NOMO-1 treated with dmso at 0.1 percent for 144 hours (cell line): ENCODE data around the gene MCOLN2.
"Not testable (repeated sequence)": the region's sequence is repeated elsewhere in the genome, so short reads cannot be mapped to it uniquely, and the experiment has no call there.

Source experiments
- DNase-seq: peaks from one replicate; lab custom pipeline; 2025; ENCODE audit not compliant: unreplicated experiment; lab: John Stamatoyannopoulos, UW

Gene MCOLN2

GRCh38 chr1:84944767-84945486 lies 52.0 kb downstream of the MCOLN2 start:
- peak; percentile 77 for DNase-seq

DNA sequence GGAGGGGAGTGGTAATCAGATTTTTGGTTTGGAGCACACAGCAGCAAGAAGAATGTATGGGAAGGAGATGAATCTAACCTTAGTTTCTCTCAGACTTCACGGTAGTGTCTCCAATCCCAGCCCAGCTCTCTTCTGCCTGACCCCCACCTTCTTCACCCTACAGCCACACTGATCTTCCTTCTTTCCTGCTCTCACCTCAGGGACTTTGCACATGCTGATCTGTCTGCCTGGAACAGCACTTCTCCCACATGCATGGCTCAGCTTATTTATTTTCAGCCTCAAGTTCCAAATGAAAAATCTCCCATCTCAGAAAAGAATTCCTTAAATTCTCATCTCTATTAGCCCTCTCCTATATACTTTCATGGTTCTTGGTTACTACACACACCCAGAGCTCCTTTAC lies 55.1 kb downstream of the MCOLN2 start:
- DNase-seq: no peak

- no peak for DNase-seq
Observed at GRCh38 chr1:84940481-84940880, 56.4 kb downstream of the MCOLN2 start.

DNA sequence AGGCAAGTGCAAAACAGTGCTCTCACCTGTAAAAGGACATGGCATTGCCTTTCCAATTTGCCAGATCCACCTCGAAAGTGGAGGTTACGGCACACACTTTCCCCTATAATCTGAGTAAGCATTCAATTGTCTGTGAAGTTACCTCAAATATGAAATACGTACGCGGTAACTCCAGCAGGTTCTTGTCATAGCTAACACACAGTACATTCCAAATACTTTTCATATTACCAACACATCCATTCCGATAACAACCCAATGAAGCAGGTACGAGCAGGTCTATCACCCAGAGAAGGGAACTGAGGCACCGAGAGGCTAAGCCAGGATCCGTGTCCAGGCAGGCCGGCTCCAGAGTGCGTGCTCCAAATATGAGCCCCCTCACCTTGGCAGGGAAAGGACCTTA lies 57.2 kb downstream of the MCOLN2 start:
- no peak for DNase-seq

DNA sequence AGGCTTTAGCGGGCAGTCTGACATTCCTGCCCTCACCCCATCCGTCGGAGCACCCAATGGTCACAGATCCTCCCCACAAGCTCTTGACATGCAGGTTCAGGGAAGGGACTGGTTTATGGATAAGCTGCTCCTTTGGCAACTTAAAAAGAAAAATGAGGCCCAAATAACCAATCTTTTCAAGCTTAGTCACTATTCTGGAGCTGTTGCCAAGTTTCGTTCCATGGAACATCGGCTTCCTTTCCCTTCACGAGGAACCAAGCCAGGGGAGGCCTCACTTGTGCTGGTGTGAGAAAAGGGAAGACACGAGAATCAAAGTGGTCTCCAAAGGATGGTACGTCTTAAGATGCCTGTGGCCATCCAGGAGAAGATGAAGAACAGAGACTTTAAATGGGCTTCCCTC lies 57.8 kb downstream of the MCOLN2 start:
- no peak for DNase-seq

DNA sequence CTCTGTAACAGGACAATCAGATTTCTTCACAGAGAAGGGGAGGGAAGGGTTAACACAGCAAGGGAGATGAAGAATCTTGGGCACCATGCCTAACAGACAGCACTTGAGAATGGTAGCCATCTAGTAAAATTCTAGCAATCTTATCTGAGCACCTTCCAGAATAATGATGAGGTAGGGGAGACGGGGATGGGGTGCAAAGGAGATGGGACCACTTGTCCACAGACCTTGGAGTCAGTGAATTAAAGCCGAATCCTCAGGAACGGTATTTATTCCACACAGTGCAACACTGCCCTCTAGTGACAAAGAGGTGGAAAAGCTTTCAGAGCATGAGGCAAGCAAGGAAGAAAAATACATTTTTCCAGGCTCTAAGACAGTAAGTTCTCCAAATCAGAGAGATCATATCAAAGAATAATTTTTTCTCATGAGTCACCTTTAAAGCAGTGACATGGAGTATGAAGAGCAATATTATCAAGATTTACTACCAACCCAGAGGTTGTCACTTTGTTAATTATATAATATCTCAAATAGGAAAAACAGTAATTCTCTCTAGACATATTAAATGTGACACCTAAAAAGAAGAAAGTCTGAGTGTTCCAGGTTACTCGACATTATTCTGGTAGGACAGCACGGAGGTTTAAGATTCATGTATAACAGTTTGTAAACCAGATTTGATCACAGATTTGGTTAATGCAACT lies 60.6 kb downstream of the MCOLN2 start:
- no peak for DNase-seq

GRCh38 chr1:84933011-84933611 lies 63.8 kb downstream of the MCOLN2 start:
- DNase-seq: no peak

DNA sequence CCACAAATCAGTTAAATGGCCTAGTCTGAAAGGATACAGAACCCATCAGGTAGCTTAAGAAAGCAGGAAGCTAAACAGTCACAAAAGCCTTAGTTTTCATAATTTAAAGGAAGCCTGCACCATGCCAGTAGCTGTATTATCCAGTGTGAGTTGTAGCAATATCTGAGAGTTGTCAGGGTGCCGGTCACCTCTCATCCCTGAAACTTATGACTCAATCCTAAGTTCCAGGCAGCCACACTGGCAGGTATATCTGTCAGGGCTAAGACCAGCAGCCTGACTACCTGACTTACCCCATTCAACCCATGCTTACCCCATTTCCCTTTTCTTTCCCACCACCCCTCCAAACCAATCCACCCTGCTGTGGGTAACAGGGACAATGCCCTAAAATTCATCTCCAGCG lies 66.1 kb downstream of the MCOLN2 start:
- DNase-seq: no peak

DNA sequence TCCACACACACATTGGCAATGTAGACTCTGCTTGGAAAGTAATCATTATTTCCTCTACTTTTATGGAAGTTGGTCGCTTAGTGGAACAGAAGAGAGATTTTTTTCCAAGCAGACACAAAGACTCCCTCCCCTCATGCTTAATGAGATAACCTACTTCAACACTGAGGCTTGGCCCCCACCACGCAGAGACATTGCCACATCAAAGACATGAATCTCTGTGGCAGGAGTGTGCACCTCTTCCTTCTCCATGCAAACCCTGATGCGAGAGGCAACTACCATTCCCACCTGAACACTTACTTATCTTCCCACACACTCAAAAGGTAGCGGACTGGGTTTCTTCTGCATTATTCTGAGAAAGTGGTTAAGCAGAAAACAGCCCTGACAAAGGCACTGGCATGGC lies 66.6 kb downstream of the MCOLN2 start:
- no peak for DNase-seq

GRCh38 chr1:84929581-84929980 lies 67.3 kb downstream of the MCOLN2 start:
- no peak for DNase-seq

DNA sequence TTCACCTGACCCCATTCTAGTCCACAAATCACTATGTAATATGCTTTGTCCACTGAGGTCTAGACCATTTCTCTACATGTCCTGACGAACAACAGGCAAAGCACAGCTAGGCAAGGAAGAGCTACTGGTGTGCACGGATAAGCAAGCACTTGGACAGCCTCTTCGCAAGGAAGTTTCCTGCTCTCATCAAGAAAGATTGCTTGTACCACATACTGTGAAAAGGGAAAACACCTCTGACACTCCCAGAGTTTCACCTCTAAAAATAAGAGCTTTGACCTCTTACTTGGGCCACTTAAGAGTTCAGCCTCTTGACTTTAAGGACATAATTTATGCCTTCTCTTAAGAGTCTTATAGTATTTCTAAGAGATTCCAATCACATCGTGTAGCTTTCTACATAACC lies 67.9 kb downstream of the MCOLN2 start:
- no peak for DNase-seq

DNA sequence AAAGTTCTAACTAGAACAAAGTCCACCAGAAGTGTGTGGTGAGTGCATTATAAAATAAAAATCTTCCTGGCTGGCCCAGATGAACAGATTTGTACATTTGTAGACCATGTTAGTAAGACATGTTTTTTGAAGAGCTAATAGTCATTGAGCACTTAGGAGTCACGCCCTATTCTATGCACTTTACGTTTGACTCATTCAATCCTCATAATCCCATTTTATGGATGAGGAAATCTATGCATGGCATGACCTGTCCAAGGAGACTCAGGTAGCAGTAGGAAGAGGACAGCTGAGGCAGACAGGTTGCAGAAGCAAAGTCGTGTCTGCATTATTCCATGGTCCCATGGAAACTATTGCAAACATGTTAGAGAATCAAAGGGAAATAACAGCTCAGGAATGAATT lies 73.6 kb downstream of the MCOLN2 start:
- DNase-seq: no peak

DNA sequence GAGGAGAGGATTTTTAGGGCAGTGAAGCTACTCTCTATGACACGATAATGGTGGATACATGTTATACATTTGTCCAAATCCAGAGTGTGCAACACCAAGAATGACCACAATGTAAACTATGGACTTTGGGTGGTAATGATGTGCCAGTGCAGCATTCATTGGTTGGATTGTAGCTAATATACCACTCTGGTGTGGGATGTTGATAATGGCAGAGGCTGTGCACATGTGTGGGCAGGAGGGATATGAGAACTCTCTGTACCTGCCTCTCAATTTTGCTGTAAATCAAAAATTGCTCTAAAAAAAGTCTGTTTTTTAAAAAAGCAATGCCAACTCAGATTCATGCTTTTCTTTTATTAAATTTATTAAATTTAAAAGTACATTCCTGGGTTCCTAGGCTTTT lies 76.8 kb downstream of the MCOLN2 start:
- no peak for DNase-seq

DNA sequence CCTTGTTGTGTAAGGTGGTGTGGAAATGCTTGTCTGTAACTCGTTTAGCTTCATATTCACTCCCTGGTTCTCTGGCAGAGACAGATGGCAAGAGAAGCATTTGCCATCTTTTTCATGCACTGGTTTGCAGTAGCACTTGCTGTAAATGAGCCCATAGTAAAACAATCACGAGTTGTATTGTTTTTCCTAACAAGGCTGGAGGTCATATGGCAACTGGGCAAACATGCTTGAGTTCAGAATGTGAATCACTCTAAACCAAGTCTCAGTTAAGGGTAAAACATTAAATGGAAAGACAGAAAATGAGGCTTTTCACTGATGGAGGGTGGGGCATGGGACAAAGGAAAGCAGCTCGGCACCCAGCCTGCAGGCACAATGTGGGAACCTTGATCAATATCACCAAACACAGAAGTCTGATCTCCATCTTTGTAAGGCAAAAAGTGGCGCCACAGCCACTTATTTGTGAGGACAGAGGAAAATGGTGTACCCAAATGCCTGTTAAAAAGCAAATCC lies 77.4 kb downstream of the MCOLN2 start:
- no peak for DNase-seq

GRCh38 chr1:84918726-84919336 lies 78.1 kb downstream of the MCOLN2 start:
- DNase-seq: no peak

DNA sequence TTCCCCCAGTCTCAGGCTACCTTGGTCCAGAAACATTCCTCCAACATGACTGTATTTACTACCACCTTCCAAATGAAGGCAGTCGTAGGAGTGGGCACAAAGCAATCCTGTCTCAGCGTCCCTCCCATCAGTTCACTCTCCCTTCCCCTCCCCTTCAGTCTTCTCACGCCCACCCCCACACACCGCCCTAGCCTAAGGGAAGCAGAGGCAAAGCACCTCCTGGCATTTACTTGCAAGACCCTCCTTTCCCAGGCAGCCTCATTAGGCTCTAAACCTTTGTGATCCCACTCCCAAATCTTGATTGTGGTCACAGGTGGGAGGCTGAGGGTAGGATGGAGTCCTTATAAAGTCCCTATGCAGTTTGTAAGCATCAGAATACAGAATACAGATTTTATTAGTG lies 80.0 kb downstream of the MCOLN2 start:
- no peak for DNase-seq

DNA sequence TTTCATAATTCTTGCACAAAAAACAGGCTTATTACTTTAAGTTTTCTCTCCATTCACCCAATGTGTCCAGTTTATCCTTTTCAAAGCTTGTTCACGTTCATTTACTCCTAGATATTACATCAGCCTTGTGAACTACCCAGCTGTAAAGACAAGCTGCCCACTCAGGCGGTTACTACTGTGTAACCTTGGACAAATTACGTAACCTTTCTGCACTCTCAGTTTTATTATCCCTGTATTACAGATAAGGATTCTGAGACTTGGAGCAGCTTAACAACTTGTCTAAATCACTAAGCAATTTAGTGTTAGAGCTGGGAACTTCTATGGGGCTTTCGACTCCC lies 83.4 kb downstream of the MCOLN2 start:
- peak; percentile 9 for DNase-seq

DNA sequence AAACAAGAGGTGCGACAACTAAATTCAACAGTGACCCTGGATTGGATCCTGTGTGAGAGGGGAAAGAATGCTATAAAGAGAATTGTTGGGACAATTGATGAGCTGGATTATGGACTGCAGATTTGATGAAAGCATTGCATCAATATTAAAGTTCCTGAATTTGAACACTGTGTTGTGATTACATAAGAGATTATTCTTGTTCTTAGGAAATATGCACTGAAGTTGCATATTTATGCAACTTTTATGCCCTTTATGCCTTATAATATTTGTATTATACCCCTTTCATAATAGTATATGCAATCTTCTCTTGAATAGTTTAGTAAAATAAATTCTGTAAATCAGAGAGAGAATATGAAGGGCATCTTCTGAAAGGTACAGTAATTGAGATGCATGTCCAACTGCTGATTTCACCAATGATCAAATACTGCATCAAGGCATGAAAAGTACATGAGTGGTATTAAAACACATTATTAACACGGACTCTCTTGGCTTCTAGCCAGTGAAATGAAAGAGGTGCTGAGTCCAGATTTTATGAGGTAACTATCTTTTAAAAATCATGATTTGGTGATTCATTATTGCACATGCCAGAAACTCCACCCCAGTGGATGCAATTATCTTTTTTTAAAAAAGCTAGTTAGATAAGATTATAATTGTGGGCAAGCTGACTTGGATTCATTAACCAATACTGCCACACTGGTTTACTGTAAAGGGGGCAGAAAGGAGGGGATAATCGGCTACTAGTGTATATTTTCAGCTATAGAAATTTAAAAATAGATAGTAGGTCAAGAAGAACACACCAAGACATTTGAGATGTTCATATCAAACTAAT lies 84.0 kb downstream of the MCOLN2 start:
- DNase-seq: no peak

DNA sequence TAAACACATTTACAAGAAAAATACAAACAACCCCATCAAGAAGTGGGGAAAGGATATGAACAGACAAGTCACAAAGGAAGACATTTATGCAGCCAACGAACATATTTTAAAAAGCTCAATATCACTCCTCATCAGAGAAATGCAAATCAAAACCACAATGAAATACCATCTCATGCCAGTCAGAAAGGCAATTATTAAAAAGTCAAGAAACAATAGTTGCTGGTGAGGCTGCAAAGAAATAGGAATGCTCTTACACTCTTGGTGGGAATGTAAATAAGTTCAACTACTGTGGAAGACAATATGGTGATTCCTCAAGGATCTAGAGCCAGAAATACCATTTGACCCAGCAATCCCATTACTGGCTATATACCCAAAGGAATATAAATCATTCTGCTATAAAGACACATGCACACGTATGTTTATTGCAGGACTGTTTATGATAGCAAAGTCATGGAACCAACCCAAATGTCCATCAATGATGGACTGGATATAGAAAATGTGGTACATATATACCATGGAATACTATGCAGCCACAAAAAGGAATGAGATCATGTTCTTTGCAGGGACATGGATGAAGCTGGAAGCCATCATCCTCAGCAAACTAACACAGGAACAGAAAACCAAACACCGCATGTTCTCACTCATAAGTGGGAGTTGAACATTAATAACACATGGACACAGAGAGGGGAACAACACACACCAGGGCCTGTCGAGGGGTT lies 88.0 kb downstream of the MCOLN2 start:
- DNase-seq: not testable (repeated sequence)

DNA sequence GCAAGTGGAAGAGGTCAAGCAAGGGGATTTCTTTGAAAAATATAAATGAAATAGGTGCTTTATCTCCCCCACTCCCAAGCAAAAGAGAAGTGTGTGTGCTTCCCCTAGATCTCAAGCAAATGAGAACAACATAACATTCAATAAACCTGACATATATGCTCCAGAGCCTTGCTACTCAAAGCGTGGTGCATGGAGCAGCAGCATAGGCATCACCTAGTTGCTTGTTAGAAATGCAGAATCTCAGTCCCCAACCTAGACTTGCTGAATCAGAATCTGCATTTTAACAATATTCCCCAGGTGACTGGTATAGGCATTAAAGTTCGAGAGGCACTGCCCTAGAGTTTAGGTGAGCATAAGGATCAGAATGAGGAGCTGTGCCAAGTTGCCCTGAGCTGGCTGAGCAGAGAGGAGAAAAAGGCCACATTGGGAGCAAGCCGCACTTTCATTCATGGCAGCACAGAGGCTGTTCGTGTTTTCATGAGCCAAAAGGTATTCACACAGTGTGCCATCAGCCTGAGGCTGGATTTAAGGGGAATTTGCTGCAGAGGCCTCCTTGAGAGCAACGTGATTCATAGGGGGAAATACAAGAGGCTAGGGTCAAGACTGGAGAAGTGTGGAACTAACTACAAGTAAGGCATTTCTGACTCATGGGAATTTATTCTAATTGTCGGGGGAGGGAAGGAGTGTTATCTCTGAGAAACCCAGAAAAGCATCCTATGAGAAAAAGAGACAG lies 89.7 kb downstream of the MCOLN2 start:
- DNase-seq: no peak
